DOHH2 (cell line): ENCODE results near the gene ETV6.

Source experiments
- H3F3A ChIP-seq: fragments of 200-600 bp; sonication (generic), shearing (Covaris generic); 2 replicates; pipeline ENCODE4 v1.6.0; 2016; ENCODE audit warnings: antibody characterized with exemption, mild to moderate bottlenecking; ENCODE audit not compliant: control insufficient read depth, insufficient read depth
- H3K27ac ChIP-seq: fragments of 200-600 bp; sonication (generic); 2 replicates; pipeline ENCODE4 v1.5.1; 2014; ENCODE audit warnings: low read depth, mild to moderate bottlenecking, low read length, moderate library complexity
- H3K27me3 ChIP-seq: fragments of 200-600 bp; sonication (generic); 2 replicates; pipeline ENCODE4 v1.6.1; 2014; ENCODE audit warnings: mild to moderate bottlenecking, low read length, mixed read lengths; ENCODE audit not compliant: control insufficient read depth
- H3K36me3 ChIP-seq: fragments of 200-600 bp; sonication (generic); 2 replicates; pipeline ENCODE4 v1.6.1; 2014; ENCODE audit warnings: mild to moderate bottlenecking, low read length, moderate library complexity, mixed read lengths; ENCODE audit not compliant: control insufficient read depth
- H3K4me1 ChIP-seq: fragments of 200-600 bp; sonication (generic); 2 replicates; pipeline ENCODE4 v1.6.1; 2014; ENCODE audit warnings: mild to moderate bottlenecking, low read length, mixed read lengths; ENCODE audit not compliant: control insufficient read depth
- H3K4me2 ChIP-seq: fragments of 200-600 bp; sonication (generic); 2 replicates; pipeline ENCODE4 v1.6.0; 2014; ENCODE audit warnings: mild to moderate bottlenecking, low read length, moderate library complexity
- H3K4me3 ChIP-seq: fragments of 200-600 bp; sonication (generic); 2 replicates; pipeline ENCODE4 v1.5.1; 2014; ENCODE audit warnings: mild to moderate bottlenecking, low read length, mixed read lengths
- H3K79me2 ChIP-seq: fragments of 200-600 bp; sonication (generic); 2 replicates; pipeline ENCODE4 v1.6.1; 2014; ENCODE audit warnings: mild to moderate bottlenecking, low read length, mixed read lengths; ENCODE audit not compliant: control insufficient read depth
- H3K9me2 ChIP-seq: fragments of 200-600 bp; sonication (generic); replicated peaks from 2 replicates; pipeline ENCODE4 v1.6.1; 2014; ENCODE audit warnings: mild to moderate bottlenecking, low read length, mixed read lengths; ENCODE audit not compliant: control insufficient read depth
- H3K9me3 ChIP-seq: fragments of 200-600 bp; sonication (generic); 2 replicates; pipeline ENCODE4 v1.6.1; 2014; ENCODE audit warnings: antibody characterized with exemption, low read length, mixed read lengths; ENCODE audit not compliant: control insufficient read depth, insufficient read depth
- H4K20me1 ChIP-seq: fragments of 200-600 bp; sonication (generic); 2 replicates; pipeline ENCODE4 v1.6.0; 2014; ENCODE audit warnings: low read depth, mild to moderate bottlenecking, antibody characterized with exemption, low read length, moderate library complexity; ENCODE audit not compliant: control insufficient read depth, insufficient read depth
- CTCF ChIP-seq: fragments of 200-600 bp; sonication (generic); IDR thresholded peaks from one replicate; pipeline ENCODE4 v1.5.1; 2014; ENCODE audit warnings: antibody characterized with exemption, mild to moderate bottlenecking, low read depth, low read length; ENCODE audit not compliant: poor library complexity, severe bottlenecking
- EZH2phosphoT487 ChIP-seq: fragments of 200-600 bp; sonication (generic); IDR thresholded peaks from 2 replicates; pipeline ENCODE4 v1.6.1; 2017; ENCODE audit warnings: borderline replicate concordance, mild to moderate bottlenecking, antibody characterized with exemption, low read length, moderate library complexity, mixed read lengths

The ETV6 gene

GRCh38 chr12:11711651-11712327, 62.3 kb downstream of the ETV6 start:
- TF ChIP-seq EZH2phosphoT487 (no peak), CTCF (no peak)
- Histone ChIP-seq H3F3A (no peaks in the 10 kb centered on the region), H3K27me3 (no peaks in the 10 kb centered on the region), H3K4me1 (no peaks in the 10 kb centered on the region), H3K36me3 (no peaks in the 10 kb centered on the region), H3K9me3 (no peaks in the 10 kb centered on the region), H3K4me2 (no peak overlapping the region), H4K20me1 (no peaks in the 10 kb centered on the region), H3K79me2 (no peaks in the 10 kb centered on the region), H3K4me3 (no peak overlapping the region), H3K27ac (no peak overlapping the region), H3K9me2 (no peaks in the 10 kb centered on the region)

- Histone ChIP-seq H3K27me3 (no peaks in the 10 kb centered on the region), H3K9me3 (no peaks in the 10 kb centered on the region), H3K36me3 (no peaks in the 10 kb centered on the region), H3K4me3 (no peak overlapping the region), H3K9me2 (no peaks in the 10 kb centered on the region), H3K79me2 (no peaks in the 10 kb centered on the region), H4K20me1 (no peaks in the 10 kb centered on the region), H3F3A (no peaks in the 10 kb centered on the region), H3K4me2 (no peak overlapping the region), H3K27ac (no peak overlapping the region), H3K4me1 (0 out of 2 replicates have a peak, but pooled peaks cover 1% of the 10 kb centered on the region)
- TF ChIP-seq EZH2phosphoT487 (no peak), CTCF (no peak)
Measured at GRCh38 chr12:11712491-11712890, 63.0 kb downstream of the ETV6 start.

- Histone ChIP-seq H3K36me3 (no peaks in the 10 kb centered on the region), H3K4me2 (no peak overlapping the region), H4K20me1 (no peaks in the 10 kb centered on the region)
Measured at GRCh38 chr12:11713202-11713601, 63.7 kb downstream of the ETV6 start.

More at GRCh38 chr12:11713202-11713601, 63.7 kb downstream of the ETV6 start:
- no peak overlapping the region for H3K27ac ChIP-seq
- no peaks in the 10 kb centered on the region for H3F3A ChIP-seq
- H3K9me3 ChIP-seq: no peaks in the 10 kb centered on the region
- no peak overlapping the region for H3K4me3 ChIP-seq
- no peaks in the 10 kb centered on the region for H3K9me2 ChIP-seq
- H3K79me2 ChIP-seq: no peaks in the 10 kb centered on the region
- no peaks in the 10 kb centered on the region for H3K27me3 ChIP-seq
- H3K4me1 ChIP-seq: 0 out of 2 replicates have a peak, but pooled peaks cover 3% of the 10 kb centered on the region
- TF ChIP-seq CTCF (no peak), EZH2phosphoT487 (no peak)
